ENCODE data around the gene OR3A1.
"Not testable (repeated sequence)": the region's sequence is repeated elsewhere in the genome, so short reads cannot be mapped to it uniquely, and the experiment has no call there.

OR3A1 gene, protein sequence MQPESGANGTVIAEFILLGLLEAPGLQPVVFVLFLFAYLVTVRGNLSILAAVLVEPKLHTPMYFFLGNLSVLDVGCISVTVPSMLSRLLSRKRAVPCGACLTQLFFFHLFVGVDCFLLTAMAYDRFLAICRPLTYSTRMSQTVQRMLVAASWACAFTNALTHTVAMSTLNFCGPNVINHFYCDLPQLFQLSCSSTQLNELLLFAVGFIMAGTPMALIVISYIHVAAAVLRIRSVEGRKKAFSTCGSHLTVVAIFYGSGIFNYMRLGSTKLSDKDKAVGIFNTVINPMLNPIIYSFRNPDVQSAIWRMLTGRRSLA

DNA sequence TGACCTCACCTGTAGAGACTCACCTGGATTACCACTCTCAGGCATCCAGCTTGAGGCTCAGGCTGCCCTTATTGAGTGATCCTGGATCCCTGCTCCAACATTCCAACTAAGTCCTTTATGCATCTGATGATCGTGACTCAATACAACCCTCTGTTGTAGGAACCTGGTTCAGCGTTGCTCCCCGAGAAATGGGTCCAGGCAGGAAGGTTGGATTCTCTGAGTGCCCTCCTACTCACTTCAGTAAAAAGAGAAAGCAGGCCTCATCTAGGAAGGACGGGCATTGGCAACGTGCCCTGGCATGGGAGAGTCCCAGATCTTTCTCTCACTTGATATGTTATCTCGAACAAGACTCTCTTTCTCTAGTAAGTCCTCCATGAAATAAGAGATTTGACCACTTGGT is at the start of gene OR3A1:
Gene OR3A1 (minus strand): TSS at position 101 of the 400 bp plus-strand sequence. CDS start 5,778 bp downstream, outside the sequence.
- DNase-seq: no peak

DNA sequence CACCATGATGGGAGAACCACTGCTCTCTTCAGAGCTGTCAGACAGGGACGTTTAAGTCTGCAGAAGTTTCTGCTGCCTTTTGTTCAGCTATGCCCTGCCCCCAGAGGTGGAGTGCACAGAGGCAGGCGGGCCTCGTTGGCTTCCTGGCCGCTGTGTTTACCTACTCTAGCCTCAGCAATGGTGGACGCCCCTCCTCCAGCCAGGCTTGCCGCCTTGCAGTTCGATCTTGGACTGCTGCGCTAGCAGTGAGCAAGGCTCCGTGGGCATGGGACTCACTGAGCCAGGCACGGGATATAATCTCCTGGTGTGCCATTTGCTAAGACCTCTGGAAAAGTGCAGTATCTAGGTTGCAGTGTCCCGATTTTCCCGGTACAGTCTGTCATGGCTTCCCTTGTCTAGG is 44.6 kb upstream of the OR3A1 start:
- not testable (repeated sequence) for DNase-seq

DNA sequence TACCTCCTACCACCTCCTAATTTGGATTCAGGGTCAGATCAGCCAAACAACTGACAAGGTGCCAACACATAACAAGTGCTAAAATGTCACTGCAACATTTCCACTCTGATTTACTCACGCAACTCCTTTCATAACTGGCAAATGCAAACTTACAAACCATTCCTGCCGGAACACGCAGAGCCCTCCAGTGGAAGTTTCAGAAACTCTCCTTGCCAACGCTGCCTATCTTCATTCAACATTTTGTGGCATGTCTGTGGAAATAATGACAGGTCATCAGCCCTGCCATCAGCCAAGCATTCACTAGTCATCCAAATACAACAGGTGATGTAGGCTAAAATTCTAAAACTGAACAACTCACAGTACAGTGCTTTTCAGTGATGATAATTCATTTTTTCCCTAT is 37.7 kb upstream of the OR3A1 start:
- peak; percentile 3 for DNase-seq

DNA sequence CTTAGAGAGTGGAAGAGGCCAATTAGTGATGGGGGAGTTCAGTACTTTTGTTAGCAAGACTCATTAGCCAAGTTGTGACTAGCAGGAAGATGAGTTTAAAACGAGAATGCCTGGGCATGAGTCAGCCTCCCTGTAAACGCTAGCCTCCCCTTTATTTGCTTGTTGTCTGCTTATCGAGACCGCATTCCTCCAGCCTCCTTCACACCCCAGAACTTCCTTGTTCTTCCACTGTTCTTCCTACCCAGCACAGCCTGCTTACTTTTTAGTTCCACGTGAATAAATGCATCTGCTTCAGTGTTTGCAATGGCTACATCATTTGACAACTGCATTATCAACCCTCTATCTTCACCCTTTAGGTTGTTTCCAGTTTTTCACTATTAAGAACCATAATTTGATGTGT is 20.2 kb upstream of the OR3A1 start:
- DNase-seq: peak; percentile 25

DNA sequence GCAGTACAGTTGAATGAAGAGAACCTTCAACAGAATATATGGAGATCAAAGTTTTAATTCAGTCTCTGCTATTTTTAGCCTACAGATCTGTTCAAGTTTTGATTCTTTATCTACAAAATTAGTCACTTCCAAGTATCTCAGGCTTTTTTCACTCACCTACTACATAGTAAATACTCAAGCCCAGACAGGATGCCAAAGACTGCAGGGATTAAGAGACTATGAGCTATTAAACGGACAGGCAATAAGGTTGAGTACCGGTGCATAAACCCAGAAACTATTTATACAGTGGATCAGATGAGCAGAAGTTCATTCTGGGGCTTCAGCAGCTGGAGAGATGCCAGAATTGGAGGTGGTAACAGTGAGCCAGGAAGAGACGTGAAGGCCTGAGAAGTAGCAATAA is 18.7 kb upstream of the OR3A1 start:
- DNase-seq: no peak

DNA sequence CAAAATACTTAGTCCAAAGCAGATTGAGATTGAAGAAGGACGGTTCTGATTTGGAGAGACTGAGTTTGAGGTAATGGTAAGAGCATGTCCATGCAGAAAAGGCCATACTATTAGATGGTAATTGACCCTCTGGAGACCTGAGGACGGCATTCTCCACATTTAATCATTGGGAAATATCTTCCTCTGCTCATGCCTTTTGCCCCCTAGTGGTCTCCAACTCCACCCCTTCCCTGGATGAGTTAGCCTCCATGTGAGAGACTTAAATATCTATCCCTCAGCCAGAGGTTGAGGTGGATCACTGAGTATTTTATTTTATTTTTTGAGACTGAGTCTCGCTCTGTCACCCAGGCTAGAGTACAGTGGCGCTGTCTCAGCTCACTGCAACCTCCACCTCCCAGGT is 10.4 kb upstream of the OR3A1 start:
- no peak for DNase-seq

DNA sequence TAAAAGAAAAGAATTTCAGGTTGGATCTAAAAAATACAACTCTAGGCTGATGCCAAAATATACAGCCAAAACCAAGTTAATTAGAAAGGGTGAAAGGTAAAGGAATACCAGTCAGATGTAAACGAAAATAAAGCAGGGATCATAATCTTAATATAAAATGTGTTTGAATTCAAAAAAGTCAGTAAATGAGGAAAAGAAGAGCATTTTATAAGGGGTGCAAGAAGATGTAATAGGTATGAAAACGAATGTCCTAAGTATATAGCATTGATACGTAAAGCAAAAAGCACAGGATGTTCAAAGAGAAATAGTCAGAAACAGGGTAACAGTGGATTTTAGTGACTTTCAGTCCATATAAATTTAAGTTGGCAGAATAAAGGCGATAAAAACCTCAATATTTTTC is 2.5 kb downstream of the OR3A1 start:
- DNase-seq: no peak

DNA sequence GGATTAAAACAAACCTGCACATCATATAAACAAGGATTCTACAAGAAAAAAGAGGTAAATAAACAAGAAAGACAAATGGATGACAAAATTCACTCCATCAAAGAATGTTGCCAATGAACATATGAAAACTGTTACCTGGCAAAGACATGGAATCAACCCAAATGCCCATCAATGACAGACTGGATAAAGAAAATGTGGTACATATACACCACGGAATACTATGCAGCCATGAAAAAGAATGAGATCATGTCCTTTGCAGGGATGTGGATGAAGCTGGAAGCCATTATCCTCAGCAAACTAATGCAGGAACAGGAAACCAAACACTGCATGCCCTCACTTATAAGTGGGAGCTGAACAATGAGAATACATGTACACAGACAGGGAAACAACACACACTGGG is 4.6 kb downstream of the OR3A1 start:
- DNase-seq: not testable (repeated sequence)

DNA sequence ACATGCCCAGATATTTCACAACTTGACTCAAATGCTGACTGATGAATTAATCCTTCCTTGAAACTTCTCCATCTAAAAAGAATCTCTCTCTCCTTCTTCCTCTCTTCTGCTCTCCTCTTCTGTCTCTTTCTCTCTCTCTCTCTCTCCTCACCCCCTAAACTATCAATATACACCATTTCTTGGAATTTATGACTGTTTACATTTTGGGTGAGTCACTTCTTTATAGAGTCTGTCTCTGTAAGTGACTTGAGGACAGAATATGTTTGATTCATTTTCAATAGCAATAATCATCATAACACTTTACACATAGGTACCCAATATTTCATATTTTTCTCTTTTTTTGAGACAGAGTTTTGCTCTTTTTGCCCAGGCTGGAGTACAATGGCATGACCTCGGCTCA is 15.3 kb downstream of the OR3A1 start:
- no peak for DNase-seq

DNA sequence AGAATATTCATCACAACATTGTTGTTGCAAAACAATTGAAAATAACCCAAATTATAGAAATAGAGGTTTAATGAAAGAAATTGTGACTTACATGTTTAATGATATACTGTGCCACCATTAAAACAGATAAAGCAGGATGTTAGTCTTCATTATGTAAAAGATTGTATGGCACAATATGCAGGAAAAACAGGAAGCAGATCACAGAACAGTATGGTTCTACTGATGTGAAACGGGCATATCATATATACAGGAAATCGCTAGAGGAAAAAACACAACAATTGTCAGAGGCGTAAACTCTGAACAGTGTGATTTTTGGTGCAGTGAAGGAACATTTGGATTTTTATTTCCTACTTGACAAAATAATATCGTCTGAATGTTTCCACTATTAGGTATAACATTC is 22.0 kb downstream of the OR3A1 start:
- DNase-seq: no peak

DNA sequence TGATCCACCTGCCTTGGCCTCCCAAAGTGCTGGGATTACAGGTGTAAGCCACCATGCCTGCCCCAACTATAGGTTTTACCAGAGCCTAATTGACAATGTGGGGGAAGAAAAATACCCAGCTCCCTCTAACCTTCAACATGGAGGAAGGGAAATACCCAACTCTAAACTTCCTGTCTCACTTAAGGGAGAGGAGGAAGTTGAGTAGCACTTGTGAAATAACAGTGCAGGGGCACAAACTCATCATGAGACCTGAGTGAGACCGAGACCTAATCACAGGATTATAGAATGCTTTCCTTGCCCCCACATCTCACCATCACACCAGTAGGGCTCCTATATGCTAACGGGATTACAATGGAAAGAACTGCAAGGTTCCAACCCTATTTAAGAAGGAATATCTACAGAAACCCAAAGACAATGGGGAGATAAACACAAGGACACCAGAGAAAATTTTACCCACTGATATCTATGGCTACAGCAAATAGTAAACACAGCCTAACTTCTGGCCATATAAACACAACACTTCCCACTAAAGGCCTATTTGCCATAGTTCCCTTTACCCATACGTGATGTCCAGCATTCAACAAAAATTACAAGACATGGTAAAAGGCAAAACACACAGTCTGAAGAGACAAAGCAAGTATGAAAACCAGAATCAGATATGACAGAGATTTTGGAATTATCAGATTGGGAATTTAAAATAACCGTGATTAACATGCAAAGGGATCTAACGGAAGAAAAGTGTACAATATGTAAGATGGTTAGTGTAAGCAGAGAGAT is 26.9 kb downstream of the OR3A1 start:
- no peak for DNase-seq

DNA sequence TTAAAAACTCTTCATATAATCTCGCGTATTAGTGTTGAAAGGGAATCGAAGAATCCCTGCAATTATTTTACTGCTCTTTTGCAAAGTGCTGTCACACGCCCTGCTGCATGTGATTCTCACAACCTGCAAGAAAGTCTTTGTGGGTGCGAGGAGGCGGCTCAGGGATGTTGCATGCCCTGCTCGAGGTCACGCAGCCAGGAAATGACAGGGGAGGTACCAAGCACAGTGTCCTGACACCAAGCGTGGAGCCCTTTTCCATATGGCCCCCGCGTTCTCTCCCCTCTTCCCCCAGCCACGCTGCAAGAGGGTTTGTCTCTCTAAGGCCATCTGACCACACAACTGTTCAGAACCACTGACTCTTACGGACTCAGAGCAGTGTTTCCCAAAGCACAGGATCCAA is 37.6 kb downstream of the OR3A1 start:
- no peak for DNase-seq

DNA sequence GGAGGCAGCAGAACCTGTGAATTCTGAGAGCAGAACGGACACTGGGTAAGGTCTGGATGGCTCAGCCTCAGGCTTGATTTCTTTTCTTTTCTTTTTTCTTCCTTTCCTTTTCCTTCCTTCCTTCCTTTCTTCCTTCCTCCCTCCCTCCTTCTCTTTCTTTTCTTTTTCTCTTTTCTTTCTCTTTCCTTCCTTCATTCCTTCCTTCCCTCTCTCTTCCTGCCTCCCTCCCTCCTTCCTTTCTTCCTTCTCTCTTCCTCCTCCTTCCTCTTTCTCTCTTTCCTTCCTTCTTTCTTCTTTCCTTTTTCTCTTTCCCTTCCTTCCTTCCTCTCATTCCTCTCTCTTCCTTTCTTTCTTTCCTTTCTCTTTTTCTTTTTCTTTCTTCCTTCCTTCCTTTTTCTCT is 38.0 kb downstream of the OR3A1 start:
- DNase-seq: no peak

DNA sequence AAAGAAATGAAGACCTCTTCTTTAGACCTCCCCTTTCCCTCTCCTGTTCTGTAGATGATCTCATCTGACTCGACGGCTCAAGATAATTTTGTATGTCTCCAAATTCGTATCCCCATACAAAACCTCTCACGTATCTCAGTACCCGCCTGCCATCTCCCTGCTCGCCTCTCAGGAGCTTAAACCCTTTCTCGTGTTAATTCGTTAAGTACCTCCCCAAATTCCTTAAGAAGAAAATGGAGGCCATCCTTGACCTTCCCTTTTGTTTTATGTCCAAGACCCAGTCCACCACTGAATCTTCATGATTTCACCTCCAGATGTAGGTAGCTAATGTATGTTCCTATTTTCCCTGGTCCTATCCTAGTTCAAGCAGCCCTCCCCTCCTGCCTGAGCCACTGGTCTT is 41.6 kb downstream of the OR3A1 start:
- no peak for DNase-seq

DNA sequence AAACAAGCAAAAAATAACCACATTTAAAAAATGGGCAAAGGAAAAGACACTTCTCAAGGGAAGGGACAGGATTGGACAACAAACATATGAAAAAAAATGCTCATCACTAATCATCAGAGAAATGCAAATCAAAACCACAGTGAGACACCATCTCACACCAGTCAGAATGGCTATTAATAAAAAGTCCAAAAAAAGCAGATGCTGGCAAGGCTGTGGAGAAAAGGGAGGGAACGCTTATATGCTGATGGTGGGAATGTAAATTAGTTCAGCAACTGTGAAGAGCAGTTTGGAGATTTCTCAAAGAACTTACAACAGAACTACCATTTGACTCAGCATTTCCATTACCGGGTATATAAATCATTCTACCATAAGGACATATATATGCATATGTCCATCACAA is 49.1 kb downstream of the OR3A1 start:
- not testable (repeated sequence) for DNase-seq

DNA sequence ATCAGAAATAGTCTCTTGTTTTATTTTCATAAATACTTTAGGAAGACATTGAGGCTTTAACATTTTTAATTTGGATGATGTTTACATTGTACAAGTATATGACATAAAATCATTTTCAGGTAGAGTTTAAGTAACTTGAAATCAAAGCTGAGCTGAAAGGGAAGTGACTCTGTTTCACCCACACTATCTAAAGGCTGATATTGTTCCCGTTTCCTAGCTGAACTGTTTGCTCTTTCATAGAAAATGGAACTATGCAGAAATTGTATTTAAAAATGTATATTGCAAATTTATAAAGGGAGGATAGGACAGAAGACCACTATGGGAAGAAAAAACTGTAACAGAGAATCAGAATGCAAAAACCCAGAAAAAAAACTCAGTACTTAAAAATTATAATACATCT is 53.3 kb downstream of the OR3A1 start:
- peak; percentile 36 for DNase-seq

DNA sequence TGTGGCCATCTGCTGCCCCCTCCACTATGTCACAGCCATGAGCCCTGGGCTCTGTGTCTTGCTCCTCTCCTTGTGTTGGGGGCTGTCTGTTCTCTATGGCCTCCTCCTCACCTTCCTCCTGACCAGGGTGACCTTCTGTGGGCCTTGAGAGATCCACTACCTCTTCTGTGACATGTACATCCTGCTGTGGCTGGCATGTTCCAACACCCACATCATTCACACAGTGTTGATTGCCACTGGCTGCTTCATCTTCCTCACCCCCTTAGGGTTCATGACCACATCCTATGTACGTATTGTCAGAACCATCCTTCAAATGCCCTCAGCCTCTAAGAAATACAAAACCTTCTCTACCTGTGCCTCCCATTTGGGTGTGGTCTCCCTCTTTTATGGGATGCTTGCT is 57.1 kb downstream of the OR3A1 start:
- DNase-seq: not testable (repeated sequence)
